GM21723 (cell line): Measurements from ENCODE around the gene SLC24A3.

Source experiments
- ATAC-seq: cut with Tn5 transposase; IDR thresholded peaks from one replicate; pipeline ENCODE4 v1.9.1; 2021; ENCODE audit warnings: mild to moderate bottlenecking, moderate library complexity; ENCODE audit not compliant: unreplicated experiment

The SLC24A3 gene

GRCh38 chr20:19756761-19757486 is 544.5 kb downstream of the SLC24A3 start:
- ATAC-seq = no peak

GRCh38 chr20:19757487-19758132 is 545.2 kb downstream of the SLC24A3 start:
- ATAC-seq = no peak

GRCh38 chr20:19758133-19758500 is 545.7 kb downstream of the SLC24A3 start, which contains the start of gene RIN2:
Gene RIN2 (plus strand): TSS chr20:19758258. CDS start chr20:19889602, 131,344 bp downstream.
- ATAC-seq = no peak

GRCh38 chr20:19758501-19759331 is 546.3 kb downstream of the SLC24A3 start:
- ATAC-seq = no peak

GRCh38 chr20:19760371-19760721 is 547.9 kb downstream of the SLC24A3 start:
- ATAC-seq = no peak

- no peak for ATAC-seq
These were observed 548.9 kb downstream of the SLC24A3 start for GRCh38 chr20:19761326-19761725.

GRCh38 chr20:19761841-19762240 is 549.4 kb downstream of the SLC24A3 start:
- no peak for ATAC-seq

- ATAC-seq = no peak
These were observed 551.8 kb downstream of the SLC24A3 start for GRCh38 chr20:19764207-19764606.

- ATAC-seq = no peak
These were observed 552.8 kb downstream of the SLC24A3 start for GRCh38 chr20:19765266-19765665.

GRCh38 chr20:19765913-19766312 is 553.5 kb downstream of the SLC24A3 start:
- no peak for ATAC-seq

- ATAC-seq = no peak
These were observed 554.6 kb downstream of the SLC24A3 start for GRCh38 chr20:19767070-19767469.

GRCh38 chr20:19768325-19768842 is 555.9 kb downstream of the SLC24A3 start:
- ATAC-seq = no peak

- ATAC-seq = no peak
These were observed 557.1 kb downstream of the SLC24A3 start for GRCh38 chr20:19769507-19769906.

GRCh38 chr20:19770375-19770774 is 557.9 kb downstream of the SLC24A3 start:
- ATAC-seq = no peak

- no peak for ATAC-seq
These were observed 558.6 kb downstream of the SLC24A3 start for GRCh38 chr20:19771031-19771430.
